Measurements from ENCODE around the gene LRRC4B.

Gene LRRC4B

GRCh38 chr19:50498219-50499056, 69.8 kb downstream of the LRRC4B start:
- no peak for DNase-seq (ENCODE audit: low spot score)
- no peak for TF ChIP-seq CTCF (IDR thresholded peaks at IDR 0.05; ENCODE audit: extremely low read depth, insufficient read depth, missing control alignments)
- in situ Hi-C loops (cut with MboI; ENCODE audit: low pct_unique_long_range_greater_than_20kb, low sequenced_read_pairs, unreplicated experiment): no loop called here

- in situ Hi-C loops (cut with MboI; ENCODE audit: low pct_unique_long_range_greater_than_20kb, low sequenced_read_pairs, unreplicated experiment): no loop called here
- TF ChIP-seq CTCF (IDR thresholded peaks at IDR 0.05; ENCODE audit: extremely low read depth, insufficient read depth, missing control alignments): no peak
- no peak for DNase-seq (ENCODE audit: low spot score)
These were observed 71.2 kb downstream of the LRRC4B start for GRCh38 chr19:50497022-50497405.

DNA sequence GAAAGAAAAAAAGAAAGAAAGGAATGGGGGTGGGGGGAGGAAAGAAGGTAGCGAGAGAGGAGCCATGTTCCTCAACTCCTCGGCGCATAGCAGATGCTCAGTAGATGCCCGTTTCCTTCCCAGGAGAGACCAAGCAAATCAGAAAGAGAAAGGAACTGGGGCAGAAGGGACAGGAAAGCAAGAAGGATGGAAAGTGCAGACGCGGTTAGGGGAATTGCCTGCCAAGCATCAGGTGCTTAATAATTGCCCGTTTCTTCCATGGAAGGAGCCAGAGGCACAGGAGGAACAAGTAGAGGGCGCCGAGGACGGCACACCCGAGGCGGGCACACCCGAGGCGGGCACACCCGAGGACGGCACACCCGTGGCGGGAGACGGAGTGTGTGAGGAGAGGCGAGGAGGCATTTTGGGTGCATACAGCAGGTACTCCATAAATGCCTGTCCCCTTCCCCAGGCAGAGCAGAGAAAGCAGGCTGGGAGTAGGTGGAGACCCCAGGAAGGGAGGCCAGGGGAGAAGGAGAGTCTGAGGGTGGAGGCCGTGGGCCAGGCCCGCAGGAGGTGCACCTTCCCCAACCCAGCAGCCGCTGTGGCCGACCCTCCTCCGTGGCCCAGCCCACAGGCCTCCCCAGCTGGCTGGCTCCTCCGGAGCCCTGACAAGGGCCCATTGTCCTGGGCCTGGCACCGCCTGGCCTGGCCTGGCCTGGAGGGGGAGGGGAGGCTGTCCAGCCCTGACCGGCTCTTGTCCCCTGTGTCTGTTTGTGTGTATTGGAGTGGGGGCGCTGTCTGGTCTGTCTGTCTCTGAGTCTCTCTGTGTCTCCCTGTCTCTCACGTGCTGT, 71.8 kb downstream of the LRRC4B start:
- TF ChIP-seq CTCF (IDR thresholded peaks at IDR 0.05; ENCODE audit: extremely low read depth, insufficient read depth, missing control alignments): no peak
- in situ Hi-C loops (cut with MboI; ENCODE audit: low pct_unique_long_range_greater_than_20kb, low sequenced_read_pairs, unreplicated experiment): no loop called here
- no peak for DNase-seq (ENCODE audit: low spot score)

DNA sequence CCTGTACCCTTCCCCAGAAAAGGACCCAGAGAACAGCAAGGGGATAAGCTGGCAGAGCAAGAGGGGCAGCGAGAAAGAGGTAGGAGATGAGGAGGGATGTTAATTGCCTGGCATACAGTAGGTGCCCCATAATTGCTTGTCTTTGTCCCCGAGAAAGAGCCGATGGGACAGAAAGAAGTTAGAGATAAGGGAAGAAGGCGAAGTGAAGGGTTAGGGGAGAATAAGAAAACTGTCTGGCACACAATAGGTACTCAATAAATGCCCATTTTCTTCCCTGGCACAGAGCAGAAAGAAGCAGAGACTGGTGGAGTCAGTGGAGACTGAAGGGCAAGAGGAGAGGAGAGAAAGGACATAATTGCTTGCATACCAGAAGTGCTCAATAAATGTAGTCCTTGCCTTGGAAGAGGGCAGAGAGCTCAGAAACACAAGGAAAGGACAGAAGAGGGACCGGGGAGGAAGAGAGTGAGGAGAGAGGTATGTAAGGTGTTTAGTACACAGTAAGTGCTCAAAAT, 73.2 kb downstream of the LRRC4B start:
- in situ Hi-C loops (cut with MboI; ENCODE audit: low pct_unique_long_range_greater_than_20kb, low sequenced_read_pairs, unreplicated experiment): no loop called here
- TF ChIP-seq CTCF (IDR thresholded peaks at IDR 0.05; ENCODE audit: extremely low read depth, insufficient read depth, missing control alignments): no peak
- DNase-seq (ENCODE audit: low spot score): no peak

DNA sequence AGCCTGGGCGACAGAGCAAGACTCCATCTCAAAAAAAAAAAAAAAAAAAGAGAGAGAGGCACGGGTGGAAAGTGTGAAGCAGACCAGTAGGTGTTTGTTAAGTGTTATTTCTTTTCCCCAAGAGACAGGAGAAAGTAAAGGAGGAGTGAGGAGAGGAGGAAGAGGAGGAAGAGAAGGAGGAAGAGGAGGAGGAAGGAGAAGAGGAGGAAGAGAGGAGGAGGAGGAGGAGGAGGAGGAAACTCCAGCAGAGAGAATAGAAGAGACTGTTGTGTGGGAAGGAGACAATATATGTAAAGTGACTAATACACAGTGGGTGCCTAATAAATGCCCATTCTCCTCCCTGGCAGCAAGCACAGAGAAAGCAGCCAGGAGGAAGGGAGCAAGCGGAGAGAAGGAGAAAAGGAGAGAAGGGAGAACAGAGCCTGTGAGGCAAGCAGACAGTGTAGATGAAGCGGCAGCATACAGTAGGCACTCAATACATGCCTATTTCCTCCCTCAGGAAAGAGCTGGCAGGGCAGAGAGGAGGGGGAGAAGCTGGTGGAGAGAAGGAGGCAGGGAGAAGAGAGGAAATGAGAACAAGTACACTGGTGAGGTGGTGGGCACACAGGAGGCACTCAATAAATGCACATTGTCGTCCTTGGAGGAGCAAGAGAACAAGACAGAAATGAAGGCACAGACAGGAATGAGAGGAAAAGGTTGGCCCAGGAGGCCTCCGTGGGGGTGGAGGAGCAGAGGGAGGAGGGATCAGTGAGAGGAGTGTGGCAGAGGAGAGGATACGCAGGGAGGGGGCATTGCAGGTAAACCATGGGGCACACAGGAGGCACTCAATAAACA, 73.8 kb downstream of the LRRC4B start:
- DNase-seq (ENCODE audit: low spot score): no peak
- TF ChIP-seq CTCF (IDR thresholded peaks at IDR 0.05; ENCODE audit: extremely low read depth, insufficient read depth, missing control alignments): no peak
- in situ Hi-C loops (cut with MboI; ENCODE audit: low pct_unique_long_range_greater_than_20kb, low sequenced_read_pairs, unreplicated experiment): no loop called here

DNA sequence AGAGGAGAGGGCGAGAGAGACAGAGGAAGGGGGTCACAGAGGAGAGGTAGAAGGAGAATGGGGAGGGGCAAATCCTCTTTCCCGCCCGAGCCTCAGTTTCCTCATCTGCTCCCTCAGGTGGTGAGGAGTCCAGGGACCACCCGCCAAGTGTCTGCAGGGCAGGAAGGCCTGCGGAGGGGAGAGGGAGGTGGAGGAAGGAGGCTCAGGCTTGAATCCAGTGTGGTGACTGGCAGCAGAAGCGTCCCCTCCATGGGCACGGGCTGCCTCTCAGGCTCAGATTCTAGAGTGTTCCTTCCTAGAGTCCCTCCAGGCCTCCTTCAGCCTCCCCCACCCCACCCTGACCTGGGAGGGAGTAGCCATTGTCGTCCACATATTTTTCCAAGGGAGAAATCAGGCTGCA, 75.1 kb downstream of the LRRC4B start:
- in situ Hi-C loops (cut with MboI; ENCODE audit: low pct_unique_long_range_greater_than_20kb, low sequenced_read_pairs, unreplicated experiment): no loop called here
- no peak for DNase-seq (ENCODE audit: low spot score)
- no peak for TF ChIP-seq CTCF (IDR thresholded peaks at IDR 0.05; ENCODE audit: extremely low read depth, insufficient read depth, missing control alignments)

Data from GM13977 (cell line).